HG03103 (cell line): ENCODE measurements around the gene EVC2.

Source experiments
- ATAC-seq: cut with Tn5 transposase; IDR thresholded peaks from one replicate; pipeline ENCODE4 v1.9.1; 2021; ENCODE audit warnings: low read depth; ENCODE audit not compliant: unreplicated experiment

Gene EVC2, protein sequence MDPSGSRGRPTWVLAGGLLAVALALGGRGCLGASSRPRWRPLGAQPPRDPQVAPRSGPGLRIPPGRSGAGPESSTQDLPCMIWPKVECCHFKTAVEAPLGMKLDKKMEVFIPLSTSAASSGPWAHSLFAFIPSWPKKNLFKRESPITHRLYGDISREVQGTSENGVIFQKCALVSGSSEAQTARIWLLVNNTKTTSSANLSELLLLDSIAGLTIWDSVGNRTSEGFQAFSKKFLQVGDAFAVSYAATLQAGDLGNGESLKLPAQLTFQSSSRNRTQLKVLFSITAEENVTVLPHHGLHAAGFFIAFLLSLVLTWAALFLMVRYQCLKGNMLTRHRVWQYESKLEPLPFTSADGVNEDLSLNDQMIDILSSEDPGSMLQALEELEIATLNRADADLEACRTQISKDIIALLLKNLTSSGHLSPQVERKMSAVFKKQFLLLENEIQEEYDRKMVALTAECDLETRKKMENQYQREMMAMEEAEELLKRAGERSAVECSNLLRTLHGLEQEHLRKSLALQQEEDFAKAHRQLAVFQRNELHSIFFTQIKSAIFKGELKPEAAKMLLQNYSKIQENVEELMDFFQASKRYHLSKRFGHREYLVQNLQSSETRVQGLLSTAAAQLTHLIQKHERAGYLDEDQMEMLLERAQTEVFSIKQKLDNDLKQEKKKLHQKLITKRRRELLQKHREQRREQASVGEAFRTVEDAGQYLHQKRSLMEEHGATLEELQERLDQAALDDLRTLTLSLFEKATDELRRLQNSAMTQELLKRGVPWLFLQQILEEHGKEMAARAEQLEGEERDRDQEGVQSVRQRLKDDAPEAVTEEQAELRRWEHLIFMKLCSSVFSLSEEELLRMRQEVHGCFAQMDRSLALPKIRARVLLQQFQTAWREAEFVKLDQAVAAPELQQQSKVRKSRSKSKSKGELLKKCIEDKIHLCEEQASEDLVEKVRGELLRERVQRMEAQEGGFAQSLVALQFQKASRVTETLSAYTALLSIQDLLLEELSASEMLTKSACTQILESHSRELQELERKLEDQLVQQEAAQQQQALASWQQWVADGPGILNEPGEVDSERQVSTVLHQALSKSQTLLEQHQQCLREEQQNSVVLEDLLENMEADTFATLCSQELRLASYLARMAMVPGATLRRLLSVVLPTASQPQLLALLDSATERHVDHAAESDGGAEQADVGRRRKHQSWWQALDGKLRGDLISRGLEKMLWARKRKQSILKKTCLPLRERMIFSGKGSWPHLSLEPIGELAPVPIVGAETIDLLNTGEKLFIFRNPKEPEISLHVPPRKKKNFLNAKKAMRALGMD

DNA sequence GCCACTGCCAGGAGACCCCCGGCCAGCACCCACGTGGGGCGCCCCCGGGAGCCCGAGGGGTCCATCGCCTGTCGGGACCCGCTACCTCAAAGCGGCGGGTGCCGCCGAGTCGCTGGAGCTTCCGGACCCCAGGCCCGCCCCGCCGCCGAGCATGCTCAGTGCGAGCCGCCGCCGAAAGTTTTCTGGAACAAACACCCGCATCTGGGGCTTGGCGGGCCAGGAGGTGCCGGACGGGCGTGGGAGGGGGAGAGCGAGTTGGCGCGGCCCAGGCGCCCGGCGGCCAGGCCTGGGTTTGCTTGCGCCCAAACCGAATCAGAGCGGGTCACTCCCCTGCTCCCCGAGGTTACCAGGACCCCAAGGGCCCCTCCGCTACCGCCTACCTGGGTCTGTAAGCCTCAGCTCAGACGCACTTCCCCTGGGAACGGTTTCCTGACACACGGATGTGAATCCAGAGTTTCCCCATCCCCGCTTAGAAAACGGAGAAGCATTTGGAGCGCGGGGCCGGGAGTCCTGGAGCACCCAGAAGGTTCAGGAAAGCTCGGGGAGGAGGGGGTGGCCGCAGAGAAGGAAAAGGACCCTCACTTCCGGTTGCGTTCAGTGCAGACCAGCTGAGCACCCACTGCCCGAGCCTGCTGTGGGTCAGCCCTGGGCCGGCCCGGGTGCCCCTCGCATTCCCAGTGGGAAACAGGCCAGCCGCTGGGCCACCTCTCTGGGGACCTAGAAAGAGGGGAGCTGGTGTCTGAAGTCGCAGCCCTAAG lies at the start of gene EVC2:
EVC2 (minus strand) TSS at position 111 of the 758 bp plus-strand sequence; CDS start at position 65, 46 bp downstream.
- ATAC-seq: no peak

DNA sequence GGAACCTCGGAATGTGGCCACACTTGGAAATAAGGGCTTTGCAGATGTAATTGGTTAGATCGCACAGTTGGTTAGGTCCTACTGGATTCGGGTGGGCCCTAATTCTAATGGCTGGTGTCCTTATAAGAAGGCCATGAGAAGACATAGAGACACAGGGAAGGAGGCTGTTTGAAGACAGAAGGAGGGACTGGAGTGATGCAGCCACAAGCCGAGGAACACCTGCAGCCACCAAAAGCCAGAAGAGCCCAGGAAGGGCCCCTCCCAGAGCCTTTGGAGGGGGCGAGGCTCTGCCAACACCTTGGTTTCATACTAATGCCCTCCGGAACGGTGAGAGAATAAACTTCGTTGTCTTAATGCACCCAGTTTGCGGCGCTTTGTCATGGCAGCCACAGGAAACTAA lies 49.6 kb upstream of the EVC2 start:
- ATAC-seq: no peak

DNA sequence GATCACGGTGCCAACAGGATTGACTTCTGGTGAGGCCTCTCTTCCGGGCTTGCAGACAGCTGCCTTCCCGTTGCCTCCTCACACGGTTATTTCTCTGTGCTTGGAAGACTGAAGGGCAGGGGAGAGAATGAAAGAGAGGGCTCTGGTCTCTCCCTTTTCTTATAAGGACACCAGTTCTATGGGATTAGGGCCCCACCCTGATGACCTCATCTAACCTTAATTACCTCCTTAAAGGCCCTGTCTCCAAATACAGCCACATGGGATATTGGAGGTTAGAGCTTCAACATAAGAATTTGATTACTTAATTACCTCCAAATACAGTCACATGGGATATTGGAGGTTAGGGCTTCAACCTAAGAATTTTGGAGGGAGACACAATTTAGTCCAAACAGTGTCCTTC lies 49.2 kb upstream of the EVC2 start:
- no peak for ATAC-seq

DNA sequence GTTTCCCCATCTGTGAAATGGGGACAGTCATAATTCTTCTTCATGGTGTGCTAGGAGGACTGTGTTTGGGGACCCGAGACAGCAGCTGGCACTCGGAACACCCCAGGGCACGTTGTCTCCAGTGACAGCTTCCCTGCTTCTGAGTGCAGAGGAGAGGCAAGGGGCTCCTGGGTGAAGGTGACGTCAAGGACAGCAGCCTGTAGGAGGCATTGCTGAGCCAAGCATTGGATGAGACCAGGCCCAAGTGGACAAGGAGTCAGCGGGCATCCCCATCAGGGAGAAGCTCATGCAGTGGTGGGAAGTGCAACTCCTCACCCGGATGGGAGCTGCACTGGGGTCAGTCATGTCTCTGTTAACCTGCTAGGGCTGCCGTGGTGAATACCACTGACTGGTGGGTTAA lies 48.7 kb upstream of the EVC2 start:
- no peak for ATAC-seq

DNA sequence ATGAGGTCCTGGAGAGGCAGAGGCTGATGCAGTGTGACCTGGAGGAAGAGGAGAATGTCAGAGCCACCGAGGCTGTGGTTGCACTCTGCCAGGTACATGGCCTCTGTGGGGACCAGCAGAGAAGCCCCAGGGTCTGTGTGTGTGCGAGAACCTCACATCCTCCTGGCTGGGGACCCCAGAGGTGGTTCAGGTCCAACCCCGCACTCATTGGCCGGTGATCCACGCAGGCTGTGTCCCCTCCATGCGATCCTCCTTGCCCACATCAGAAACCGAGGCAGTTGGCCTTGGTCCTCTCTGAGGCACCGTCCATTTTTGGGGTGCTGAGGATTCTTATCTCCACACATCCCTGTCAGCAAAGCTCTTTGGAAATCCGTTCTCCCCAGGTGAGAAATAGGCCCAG lies 47.9 kb upstream of the EVC2 start:
- no peak for ATAC-seq

DNA sequence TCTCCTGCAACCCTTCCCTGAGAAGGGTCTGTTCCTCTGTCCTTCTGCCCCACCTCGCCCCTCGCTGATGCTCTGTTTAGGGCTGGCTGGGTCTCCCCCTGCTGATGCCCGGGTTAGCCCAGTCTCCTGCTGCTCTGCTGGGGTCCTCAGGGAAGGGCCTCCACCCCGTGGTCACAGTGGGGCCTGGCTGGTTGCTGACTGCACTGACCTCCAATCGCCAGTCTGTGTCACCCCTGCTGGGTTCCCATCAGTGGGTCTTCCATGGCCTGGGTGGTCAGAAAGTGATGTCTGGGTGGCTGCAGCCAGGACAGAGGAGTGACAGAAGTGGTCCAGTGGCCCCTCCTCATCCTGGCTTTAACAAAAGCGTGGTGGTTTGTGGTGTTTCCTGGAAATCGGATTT lies 47.3 kb upstream of the EVC2 start:
- no peak for ATAC-seq

DNA sequence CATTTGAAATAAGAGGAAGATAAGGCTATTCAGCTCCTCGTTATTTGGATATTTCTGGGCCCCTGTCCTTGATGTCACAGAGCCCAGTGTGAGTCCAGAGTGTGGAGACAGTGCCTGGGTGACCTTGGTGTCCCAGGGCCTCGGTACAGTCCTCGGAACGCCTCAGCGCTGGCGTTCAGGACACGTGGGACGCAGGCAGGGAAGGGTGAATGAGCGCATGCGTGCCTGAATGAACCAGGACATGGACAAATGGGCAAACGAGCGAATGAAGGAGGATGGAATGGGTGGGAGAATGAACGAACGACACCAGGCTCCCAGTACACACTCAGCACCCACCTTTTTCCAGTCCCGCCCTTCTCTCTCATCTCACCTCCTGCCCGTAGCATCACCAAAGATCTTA lies 46.8 kb upstream of the EVC2 start:
- ATAC-seq: no peak

DNA sequence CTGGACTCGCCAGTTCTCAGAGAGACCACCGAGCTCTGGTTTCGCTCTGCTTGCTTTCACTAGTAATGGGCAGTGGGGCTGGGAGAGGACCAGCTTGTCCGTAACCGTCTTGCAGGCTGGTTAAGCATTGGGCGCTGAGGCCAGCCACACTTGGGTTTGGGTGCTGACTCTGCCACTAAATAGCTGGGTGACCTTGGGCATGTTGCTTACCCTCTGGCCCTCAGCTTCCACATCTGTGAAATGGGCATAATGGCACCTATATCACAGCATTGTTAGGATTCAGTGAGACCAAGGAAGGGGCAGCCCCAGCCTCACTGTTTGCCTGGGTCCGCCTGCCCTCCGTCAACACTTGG lies 46.1 kb upstream of the EVC2 start:
- no peak for ATAC-seq

DNA sequence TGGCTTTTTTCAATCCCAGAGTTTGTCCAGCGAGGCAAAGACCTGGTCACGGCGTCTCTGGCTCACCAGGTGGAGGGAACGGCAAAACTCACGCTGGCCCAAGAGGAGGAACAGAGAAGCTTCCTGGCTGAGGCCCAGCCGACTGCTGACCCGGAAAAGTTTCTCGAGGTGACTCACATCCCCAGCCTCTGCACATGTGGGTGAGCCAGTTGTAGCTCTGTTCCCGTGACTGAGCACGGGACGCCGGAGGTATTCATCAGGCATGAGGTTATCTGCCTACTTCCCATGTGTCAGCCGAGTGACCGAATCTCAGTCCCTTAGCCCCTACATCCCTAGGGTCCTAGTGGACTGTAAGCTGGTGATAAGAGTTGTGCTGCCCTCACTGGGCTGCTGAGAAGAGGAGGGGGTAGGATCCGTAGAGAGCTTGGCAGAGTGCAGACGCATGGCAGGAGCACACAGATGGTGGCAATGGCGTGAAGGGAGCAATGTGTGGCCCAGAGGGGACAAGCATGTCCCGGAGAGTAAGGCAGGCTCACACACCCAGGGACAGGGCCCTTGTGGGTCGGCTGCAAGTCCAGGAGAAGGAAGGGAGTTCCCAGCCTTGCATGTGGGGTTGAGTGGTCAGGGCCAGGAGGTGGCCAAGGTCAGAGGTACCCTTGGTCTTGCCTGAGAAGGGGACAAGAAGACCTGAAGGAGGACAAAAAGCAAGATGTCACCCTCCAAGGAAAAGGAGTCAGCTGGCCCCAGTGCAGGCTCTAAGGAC lies 45.6 kb upstream of the EVC2 start:
- no peak for ATAC-seq

DNA sequence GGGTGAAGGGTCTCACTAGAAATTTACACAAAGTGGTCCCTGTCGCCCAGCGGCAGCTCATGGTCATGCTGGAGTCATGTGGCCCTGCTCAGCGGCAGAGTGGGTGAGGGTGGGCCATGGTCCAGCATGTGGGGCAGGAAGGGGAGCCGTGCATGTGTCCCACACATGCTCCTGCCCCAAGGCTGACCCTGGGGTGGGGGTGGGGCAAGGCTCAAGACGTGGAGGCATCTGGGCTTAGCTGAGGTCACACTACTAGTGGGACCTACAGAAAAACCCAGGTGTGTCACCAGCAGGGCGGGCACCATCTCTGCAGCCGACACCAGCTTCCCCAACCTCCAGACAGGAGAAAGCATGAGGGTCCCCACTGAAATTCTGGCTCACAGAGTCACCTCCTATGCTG lies 45.0 kb upstream of the EVC2 start:
- ATAC-seq: no peak

DNA sequence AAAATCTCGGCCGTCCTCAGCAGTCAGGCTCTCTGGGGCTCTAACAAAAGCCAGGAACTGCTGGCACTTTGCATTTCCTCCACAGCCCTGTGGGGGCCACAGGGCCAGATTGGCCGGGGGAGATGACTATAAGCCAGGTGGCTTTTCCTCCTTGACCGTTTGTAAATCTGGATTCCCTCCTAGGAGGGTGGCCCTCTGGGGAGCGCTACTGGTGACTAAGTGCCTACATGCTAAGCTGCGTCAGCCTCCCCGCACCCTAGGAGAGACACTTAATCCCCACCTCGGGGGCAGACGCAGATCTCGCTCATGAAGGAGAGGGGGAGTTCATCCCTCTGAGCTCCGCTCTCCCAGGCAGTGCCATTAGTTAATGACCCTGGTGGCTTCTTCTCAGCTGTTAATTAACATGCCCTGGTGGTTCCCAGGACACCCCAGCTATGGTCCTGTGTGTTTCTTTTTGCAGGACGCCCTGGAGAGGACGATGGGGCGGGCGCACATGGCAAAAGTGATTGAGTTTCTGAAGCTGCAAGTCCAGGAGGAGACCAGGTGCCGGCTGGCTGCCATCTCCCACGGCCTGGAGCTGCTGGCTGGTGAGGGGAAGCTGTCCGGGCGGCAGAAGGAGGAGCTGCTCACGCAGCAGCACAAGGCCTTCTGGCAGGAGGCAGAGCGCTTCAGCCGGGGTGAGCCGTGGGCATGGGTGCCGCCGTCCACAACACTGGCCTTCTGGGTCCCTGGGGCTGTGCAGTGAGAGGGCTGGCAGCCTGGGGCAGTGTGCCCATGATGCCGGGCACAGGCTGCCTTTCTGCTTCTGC lies 44.2 kb upstream of the EVC2 start:
- ATAC-seq: no peak

DNA sequence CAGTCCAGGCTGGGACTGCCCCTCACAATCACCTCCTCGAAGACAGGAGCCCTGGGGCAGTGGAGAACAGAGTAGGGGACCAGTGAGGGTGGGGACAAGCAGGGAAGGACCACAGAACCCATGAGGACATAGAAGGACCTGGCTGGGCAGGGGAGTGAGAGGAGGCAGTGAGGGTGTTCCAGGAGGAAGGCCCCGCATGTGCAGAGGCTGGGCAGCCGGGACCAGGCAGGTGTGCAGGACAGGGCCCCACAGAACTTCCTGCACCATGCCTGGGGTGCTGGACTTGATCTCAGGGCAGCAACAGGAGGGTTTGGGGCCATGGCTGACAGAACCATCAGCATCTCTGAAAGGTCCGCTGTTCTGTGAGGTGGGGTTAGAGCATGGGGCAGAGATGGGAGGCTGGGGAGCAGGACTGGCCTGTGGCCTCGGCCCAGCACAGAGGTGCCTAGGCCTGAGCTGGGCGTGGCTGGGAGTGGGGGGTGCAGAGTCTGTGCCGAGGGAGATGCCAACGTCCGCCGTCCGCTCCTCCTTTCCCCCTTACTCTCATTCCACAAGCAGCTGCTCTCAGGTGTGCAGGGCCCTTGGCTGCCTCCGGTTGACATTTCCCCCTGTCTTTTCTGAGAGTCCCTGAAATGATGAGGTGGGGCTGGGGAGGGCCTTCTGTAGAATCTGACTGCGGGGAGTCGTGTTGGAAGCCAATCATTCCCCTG lies 43.5 kb upstream of the EVC2 start:
- no peak for ATAC-seq

DNA sequence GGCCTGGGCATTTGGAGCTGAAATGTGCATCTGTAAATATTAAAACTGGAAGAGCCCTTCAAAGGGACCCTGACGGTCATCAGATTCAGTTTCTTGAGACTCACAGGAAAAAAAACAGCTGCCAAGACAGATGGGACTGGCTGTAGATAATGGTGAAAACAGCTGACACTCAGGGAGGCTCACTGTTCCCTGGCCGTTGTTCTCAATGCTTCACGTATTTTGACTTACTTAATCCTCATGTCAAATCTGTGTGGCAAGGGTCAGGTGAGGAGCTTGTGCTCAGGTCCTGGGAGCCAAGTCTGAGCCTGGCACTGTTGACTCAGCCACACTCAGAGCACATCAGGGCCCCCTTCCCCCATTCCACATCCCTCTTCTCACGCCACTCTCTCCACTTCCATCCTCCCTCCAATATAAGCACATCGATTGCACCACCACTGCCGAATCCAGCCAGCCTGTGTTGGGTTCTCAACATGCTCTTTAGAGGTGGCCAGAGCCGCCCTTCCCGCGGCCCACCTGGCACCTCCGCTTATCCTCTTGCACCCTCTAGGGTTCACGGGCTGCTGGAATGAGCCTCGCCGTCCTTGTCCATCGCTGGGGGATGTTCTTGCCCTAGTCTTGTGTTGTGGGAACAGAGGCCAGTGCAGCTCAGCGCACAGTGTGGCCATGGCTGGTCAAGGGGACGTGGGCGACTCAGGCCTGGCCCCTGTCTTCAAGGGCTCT lies 42.7 kb upstream of the EVC2 start:
- no peak for ATAC-seq

DNA sequence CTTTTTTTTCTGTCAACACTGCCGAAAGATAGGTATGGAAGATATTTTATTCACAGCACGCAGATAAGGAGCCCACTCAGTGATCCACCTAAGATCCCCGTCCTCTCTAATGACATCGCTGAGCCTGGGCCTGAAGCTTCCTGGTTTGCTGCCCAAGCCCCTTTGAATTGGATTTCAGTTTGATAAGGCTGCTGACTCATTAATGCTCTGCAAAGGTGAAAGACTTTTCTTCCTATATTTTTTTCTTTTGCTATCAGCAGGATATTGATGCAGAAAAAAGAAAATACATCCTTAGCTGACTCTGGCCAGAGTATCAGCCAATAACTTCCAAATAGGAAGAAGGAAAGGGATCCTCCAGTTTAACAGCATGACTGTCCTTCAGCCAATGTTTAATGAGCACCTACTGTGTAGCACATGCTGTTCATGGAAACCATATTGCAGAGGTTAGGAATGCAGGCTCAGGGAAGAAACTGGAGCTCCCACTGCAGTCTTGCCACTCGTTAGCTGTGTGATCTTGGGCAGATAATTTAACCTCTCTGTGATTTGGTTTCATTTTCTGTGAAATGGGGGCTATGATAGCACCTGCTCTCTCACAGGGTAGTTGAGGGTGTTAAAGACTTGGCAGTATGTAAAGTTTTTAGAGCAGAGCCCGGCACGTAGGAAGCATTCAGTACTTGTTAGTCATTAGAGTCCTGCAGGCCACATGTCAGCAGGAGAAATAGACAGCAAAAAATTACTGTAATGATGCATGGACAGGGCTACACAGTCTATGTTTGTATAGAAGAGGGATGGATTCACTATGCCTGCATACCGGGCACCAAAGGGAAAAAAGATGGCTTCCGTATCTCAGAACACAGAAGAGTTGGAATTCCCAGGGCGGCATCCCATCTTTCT lies 41.9 kb upstream of the EVC2 start:
- ATAC-seq: no peak

DNA sequence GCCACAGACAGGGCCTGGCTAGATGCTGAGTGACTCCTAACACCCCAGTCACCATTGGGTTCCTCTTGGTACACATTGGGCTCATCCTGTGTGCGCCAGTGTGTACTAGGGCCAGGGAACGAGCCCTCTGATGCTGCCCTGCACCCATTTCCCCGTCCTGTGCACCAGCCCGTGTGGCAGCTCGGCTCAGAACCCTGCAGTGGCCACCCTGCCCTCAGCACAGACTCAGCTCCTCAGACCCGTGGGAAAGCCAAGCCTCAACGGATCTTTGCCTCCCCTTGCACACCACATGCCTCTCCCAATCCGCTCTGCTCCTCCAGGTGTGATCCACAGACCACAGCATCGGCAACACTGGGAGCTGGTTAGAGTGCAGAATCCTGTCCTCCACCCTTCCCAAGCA lies 41.2 kb upstream of the EVC2 start:
- no peak for ATAC-seq

DNA sequence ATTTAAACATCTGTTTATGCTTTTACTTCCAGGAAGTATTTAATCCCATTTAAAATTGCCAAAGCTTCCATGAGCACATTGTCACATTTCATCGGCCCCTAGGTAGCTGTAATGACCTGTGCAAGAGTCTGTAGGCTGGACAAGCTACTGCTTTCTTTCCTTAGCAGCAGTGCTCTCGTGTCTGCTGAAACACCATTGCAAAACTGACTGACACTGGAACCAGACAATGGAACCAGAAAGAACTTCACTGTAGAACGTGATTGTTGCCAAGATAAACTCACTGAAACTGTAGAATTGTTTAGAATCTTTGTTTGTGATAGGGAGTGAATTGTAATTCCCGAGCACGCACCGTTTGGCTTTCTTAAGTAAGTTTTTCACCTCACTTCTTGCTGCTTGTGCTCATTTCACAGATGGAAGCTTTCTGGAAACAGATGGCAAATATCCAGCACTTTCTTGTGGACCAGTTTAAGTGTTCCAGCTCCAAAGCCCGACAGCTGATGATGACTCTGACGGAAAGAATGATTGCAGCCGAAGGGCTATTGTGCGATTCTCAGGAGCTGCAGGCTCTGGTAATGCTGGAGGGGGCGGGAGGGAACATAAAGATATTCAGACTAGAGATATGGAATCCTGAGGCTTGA lies 39.5 kb upstream of the EVC2 start:
- ATAC-seq: no peak
